Astrocyte of the hippocampus (primary cell): Measurements from ENCODE around the gene FCMR.

Experiments
- DNase-seq: peaks from one replicate; pipeline ENCODE4 v3.0.0; 2011; ENCODE audit warnings: low read depth, low spot score

Gene FCMR, protein sequence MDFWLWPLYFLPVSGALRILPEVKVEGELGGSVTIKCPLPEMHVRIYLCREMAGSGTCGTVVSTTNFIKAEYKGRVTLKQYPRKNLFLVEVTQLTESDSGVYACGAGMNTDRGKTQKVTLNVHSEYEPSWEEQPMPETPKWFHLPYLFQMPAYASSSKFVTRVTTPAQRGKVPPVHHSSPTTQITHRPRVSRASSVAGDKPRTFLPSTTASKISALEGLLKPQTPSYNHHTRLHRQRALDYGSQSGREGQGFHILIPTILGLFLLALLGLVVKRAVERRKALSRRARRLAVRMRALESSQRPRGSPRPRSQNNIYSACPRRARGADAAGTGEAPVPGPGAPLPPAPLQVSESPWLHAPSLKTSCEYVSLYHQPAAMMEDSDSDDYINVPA

DNA sequence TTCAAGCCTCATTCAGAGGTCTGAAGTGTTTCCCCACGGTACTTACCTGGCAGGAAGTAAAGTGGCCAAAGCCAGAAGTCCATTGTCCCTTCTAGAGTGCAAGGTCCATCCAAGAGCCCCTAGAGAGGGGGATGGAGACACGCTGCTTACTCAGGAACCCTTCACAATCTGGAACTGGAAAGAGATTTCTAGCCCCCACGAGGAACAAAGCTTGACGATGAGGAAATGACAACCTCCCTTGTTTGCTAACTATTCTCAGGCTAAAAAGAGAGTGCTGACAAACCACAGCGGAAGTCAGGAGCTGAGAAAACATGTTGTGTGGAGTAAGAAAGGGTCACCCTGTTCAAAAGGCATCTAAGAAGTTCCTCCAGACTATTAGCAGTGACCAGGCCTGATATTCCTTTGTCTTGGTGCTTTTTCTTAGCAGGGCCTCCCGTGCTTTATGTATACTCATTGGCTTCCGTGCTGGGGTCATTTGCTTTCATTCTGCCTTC, at the start of gene FCMR:
TSS of gene FCMR (minus strand) at position 170 of the 494 bp plus-strand sequence. CDS start at position 83, 87 bp downstream.
- no peak for DNase-seq

DNA sequence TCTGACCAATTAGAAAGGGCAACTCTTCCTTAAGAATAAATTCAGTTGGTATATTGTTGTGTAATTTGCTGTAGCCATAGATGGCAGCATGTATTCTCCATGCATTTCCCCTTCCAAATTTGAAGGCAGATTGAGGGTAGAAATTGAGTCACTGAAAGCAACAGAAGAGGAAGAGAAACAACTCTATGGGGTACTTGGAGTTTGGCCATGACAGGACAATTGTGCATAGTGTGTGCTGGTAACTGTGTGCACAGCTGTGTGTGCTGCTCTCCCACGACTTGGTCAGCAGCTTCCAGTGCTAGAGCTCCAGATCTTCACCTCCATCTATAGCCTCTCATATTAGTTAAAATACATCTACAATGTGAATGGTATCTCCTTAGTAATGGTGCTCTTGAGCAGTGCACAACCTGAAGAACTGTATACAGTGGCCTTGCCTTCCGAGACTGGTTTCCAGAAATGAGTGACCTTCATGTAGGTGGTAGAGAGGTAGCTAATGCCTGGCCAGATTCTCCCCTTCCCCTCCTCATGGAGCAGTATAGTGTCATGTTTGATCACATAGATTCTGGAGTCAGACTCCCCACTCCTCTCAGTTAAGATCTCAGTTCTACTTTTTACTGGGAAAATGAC, 49.4 kb upstream of the FCMR start:
- no peak for DNase-seq

DNA sequence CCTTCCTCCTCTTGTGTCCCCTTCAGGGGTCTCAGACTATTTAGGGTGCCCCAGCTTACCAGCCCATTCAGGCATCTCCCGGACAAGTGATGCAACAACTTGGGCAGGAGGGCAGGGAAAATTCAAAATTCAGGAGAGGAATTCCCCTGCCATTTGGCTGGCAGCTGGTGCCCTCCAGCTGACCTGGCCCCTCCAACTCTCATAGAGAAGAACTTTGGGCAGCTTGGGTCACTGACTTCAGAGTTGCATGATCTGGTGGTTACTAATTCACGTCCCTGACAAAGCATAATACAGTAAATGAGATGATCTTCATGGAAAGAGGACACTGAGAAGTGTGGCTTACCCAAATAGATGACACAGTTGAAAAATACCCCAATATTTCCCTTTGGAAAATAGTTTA, 48.7 kb upstream of the FCMR start, which contains the start of gene FCAMR:
TSS of gene FCAMR (minus strand) at position 15 of the 400 bp plus-strand sequence. CDS start 335 bp downstream, outside the sequence.
- DNase-seq = no peak

DNA sequence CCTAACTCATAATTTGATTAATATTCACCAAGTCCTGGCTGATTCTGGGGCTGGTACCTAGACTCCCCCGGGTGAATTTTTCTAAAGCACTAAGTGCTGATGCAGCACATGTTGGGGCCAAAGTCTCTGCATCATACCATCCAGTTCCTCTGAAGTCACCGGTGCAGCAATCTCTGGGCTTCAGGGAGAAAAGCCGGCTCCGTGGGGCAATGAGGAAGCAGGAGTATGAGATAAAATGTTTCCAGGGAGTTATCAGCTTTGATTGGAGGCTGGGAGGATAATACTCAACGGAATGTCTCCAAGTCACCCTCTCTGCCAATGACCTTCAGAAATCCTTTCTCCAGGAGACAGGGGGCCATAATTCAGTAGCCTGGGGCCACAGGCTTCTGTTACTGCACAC, 47.3 kb upstream of the FCMR start:
- DNase-seq = no peak

DNA sequence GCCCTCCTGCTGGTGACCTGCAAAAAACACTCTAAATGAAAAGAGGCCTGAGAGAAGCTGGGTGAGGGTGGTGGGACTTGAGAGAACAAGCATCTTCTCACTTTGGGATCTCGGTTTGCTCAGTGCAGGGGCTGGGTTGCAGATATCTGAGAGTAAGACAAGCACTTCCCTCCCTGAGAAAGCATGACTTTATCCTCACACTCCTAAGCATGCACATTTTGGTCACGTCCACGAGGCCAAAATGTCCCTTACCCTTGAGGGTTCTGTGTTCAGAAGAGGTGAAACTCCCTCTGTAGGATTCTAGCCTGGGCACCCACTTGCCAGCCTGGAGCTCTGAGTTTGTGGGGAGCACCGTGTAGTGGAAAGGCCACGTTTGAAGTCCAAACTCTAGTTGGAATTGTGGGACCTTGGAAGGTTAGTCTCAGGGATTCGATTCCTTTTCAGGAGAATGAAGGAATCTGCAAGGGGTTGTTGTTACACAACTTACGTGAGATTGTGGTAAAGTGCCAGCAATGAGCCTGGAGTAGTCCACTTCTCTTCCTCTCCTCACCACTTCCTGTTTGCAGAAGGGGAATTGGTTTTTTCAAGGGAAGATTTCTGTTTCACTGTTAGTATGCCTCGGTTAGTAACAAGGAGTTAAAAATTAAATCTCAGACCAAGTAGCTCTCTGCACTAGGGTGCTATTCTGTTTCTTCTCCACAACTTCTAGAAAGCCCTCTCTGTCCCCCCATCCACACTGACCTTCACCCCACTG, 45.5 kb upstream of the FCMR start:
- DNase-seq = peak; percentile 4

DNA sequence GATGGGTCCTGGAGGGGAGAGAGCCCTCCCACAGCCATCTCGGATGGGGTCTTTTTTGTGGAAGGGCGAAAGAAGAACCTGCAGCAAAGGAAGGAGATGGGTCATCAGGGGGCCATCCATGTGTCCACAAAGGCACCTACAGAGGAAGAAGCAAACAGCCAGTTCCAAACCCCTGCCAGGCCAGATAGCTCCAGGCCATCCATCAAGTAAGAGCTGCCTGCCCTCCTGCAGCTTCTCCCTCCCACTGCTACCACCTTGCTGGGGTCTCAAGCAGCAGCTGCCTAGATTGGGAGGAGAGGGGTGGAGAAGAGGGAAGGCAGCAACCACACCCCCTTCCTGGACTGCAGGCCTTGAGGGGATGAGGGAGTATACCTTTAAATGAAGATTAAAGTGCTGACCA, 44.0 kb upstream of the FCMR start:
- DNase-seq = no peak

DNA sequence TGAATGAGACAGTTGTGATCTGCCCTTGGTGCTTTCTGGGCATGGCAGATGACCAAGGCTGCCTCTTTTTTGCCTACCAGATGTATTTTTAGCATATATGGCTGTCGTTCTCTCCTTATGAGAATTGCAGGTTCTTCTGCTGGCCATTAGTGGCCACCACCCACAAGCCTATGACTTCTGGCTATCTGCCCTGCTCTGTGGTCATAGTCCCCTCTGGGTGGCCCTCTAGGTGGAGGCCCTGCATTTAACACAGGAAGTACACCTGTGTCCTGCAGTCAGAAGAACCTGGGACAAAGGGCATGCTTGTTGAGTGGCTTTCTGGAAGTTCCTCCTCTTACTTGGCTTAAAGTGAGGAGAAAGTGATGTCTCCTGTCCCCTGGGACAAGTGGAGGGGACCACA, 42.0 kb upstream of the FCMR start:
- DNase-seq = no peak

DNA sequence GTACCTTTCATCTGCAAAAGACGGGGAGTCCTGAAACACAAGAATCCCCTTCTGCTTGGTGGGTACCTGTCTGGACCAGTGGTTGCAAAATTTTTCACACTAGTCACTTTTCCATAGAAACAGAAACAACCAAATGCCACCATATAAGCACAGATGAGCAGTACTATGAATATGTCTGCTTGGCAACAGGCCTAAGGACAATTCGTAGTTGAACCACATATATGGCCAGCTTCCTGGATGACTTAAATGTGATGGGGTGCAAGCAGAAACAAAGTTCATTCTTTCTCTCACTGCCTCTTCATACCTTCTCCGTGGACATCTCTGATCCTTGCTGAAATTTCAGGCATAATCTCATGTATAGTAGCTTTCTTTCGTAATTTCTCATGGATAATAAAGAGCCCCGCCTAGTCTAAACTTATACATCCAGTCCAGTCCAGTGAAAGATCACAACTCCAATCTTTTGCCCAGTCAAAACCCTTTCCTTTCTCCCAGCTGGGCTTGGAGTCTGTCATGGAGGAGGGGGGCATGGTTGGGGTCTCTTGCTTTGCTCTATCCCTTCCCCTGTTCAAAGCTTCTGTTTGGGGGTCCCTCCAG, 41.5 kb upstream of the FCMR start:
- no peak for DNase-seq

DNA sequence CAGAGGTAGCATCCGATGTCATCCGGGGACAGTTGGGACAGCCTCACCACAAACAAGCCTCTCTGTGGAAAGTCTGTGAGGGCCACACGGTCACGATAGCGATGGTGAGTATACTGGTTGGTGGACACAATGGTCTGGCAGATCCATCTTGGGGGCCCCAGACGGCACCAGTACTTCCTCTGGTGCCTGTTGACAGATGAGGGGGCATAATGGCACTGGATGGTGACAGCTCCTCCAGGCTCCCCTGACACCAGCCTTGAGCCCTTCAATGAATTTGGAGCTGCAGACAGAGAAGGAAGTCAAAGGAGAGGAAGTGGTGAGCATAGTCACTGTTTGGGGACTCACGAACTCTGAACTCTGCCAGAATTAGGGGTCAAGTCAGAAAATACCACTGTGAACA, 40.5 kb upstream of the FCMR start:
- no peak for DNase-seq

DNA sequence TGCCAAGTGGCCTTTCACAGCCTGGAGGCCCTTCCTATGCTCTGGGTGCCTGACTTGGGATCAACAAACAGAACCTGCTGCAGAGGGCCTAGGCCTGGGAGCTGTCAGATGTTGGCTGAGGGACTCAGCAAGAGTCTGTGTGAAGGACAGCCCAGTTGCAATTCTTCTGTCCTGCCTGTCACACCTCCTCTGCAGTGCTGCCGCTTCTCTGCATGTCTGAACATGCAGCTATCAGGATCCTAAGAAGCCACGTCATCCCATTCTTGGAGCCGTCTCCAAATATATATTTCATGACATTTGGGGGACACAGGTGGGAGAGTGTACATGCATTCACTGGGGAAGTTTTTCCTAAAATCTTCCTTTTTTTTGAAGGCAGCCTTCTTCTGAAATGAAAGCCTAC, 39.9 kb upstream of the FCMR start:
- no peak for DNase-seq

DNA sequence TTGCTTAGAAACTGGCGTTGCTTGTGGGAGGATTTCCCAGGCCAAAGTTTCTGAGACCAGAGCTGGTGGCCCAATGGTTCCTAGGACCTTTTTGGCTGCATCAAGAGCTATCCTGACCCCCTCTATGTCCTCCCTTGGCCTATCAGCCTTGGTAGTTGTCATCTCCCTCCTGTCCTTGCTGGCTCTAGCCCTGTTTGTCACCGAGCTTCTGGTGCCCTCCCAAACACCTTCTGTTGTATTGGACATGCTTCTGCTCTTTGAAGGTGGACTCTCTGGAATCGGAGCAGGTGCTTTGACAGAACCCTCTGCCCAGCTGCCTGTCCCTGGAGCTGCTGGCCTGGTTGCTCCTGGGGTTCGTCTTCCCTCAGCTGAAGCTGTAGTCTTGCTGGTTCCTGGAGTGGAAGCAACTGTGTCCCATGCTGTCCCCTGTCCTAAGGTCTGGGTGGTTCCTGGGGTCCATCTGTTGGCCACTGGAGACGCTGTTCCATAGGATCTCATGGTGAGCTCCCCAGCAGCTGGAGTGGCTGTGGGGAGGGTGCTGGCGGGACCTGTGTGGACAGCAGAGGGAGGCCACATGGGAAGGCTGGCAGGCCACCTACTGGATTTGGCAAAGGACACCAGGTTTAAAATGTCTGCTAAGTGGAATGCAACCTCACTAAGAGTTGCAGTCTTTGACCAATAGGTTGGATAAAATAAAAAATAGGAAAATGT, 39.1 kb upstream of the FCMR start:
- no peak for DNase-seq

DNA sequence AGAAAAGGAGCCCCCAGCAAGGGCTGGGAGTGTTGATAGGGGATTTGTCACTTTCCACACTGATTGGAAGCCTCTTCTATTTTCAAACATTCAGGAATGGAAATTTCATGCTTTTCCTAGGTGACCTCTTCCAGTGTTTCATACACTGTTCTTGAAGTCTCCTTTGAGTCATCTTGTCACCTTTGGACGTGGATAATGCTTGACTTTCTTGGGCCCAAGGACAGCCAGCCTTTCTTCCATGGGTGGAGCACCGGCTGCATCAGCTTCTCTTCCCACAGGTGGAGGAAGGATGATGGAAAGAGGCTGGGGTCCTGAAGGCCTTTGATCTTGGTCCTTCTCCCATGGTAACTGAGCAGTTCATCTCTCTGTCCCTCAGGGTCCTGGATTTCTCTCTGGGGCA, 36.4 kb upstream of the FCMR start:
- no peak for DNase-seq

DNA sequence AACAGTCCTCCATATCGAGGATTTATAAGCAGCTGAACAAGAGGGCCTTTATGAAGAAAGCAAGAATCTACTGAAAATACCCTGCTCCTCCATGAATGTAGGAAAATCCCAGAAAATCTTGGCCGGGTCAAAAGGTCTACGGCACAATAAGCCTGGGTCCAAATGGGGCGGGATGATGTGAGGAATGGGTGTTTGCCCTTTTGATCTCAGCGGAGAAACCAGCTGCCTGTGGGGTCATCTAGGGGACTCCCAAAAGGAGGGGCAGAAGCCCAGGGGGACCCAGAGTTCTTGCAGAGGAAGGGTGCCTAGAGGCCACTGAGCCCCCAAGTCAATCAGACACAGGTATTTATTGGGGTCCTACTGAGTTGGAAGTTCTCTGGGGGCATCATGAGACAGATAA, 35.9 kb upstream of the FCMR start:
- DNase-seq = no peak

DNA sequence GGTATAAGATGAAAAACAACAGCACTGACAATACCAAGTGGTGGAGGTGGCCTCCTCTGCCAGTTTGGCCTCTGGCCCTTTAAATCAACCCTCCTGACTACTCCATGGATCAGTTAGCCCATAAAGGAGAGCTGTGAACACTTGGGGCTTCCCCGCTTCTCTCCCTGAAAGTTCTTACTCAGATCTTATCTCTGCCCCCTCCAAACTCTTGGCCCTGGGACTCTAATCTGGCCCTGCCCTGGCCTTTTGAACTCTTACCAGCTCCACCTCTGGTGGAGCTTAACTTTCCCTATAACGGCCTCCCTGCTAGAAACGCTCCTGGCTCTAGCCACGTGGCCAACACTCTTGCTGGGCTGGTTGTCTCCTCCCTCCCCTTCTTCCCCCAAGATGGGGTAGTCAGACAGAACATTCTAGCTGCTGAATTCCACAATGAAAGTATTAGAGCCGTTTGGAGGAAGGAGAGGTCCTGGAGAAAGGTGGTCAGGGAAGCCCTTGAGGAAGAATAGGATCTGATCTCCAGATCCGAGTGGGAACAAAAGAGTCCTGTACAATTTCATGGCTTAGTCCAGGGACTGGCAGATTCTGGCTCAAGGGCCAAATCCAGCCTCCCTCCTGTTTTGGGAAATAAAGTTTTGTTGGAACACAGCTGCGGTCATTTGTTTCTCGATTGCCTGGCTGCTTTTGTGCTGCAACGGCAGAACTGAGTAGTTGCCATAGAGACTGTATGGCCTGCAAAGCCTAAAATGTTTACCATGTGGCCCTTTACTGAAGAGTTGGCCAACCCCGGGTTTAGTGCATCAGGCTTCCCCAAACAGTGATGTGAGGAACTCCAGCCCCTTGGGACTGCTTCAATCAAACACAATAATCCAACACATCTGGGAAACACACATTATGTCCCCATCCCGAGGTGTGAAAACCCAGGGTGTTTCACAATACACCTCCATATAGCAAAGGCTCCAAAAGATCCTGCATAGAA, 34.0 kb upstream of the FCMR start:
- peak; percentile 7 for DNase-seq

DNA sequence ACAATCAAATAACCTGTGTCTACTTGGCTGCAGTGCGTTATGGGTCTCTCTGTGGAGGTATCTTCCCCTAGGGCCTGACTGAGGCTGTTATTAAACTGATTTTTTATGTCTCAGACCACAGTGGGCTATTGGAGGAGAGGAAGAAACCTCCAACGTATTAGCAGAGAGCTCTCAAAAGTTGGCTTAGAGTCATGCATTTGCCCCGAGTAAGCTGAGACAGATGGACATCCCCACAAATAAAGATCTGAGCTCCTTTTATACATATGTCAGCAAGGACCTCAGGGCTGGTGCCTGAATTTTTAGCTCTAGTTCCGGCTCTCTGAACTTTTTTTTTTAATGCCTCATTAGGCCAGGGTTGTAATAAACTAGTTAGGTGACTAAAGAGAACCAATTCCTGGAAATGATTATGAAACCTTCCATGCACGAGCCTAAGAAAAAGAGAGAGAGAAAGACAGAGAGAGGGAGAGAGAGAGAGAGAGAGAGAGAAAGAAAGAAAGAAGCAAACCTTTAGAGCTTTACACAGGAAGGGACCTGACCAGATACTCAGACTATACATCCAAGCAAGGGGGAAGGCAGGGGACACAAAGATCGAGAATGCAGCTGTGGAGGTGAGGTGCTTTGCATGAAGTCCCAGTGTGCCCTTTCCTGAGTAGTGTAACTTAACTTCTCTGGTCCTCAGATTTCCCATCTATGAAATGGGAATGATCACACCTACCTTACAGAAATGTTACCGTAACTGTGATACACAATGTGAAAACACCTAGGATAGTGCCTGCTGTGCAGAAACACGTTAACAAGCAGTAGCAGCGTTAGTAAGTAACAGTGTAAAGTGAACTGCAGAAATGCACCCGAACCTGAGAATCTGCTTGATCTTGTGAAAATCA, 33.0 kb upstream of the FCMR start:
- DNase-seq = no peak

DNA sequence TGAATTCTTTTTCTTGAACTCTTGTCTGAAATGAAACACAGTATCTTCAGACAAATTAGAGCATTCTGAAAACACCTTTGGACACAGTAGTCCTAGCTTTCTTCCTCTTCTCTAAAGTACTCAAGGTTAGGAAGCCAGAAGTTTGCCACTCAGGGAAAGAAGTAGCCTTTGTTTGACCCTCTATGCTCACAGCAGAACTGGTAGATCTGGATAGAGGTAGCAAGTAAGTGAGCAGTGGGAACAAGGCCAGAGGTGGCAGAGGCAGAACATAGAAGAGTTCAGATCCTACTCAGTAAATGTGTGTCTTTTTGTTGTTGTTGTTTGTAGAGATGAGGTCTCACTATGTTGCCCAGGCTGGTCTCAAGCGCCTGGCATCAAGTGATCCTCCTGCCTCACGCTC, 31.9 kb upstream of the FCMR start:
- DNase-seq = no peak

DNA sequence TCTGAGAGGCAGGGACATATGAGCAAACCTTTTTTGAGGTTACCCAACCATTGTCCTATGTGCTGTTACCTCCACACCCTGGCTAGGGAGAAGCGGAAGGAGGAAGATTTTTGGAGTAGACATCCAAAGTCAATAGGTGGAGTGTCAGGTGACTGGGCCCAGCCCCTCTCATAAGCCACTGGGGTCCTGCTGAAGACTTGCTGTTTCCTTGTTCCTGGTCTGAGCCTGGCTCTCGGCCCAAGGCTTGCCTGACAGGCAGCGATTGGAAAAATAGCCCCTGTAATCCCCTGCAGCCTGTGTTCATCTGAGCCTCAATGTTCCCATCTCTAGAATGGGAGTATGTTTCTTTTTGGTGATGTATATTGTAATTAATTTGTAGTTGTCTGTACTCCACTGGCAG, 31.4 kb upstream of the FCMR start:
- DNase-seq = no peak

DNA sequence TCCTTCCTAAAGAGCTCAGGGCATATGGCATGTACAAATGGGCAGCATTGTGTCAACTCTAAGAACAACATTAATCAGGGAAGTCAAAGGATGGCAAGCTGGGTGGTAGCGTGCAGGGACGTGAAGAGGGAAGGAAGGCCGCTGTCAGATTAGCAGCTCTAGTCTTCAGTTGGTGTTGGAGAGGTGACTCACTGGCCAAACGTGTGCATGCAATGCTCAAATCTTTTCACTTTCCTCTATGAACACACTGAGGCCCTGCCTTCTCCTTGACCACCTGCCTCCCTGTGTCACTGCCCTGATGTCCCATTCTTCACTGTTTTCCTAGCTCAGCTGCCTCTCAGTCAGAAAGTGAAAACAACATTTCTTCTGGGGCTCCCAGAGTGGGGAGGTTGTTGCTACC, 30.4 kb upstream of the FCMR start:
- DNase-seq = peak; percentile 27
